Psoas muscle (tissue), 8 donors: ENCODE results near the gene SC5D. TPM values are rescaled to one million over a fixed set of nuclear protein-coding genes. Genes with fewer than 3 reads are reported as not detected.

Experiments
- ATAC-seq, 4 donors: fragments of 200-7000 bp; cut with Tn5 transposase; one replicate each; pipeline ENCODE4 v1.9.1; 2020; ENCODE audit warnings: moderate library complexity in 3 of 4, mild to moderate bottlenecking in 2 of 4
- DNase-seq, 2 donors: peaks; one replicate each; pipeline ENCODE4 v3.0.0-alpha.2; 2020
- H3K27ac ChIP-seq: fragments of 200-600 bp; one replicate; pipeline ENCODE4 v1.8.0; 2022
- H3K27me3 ChIP-seq, 3 donors: fragments of 200-600 bp in 1 of 3; one replicate each; pipeline versions ENCODE4 v1.6.1 to v1.8.0; 2013 to 2022; ENCODE audit warnings: low read length in 2 of 3, mild to moderate bottlenecking in 2 of 3, moderate library complexity in 1 of 3; ENCODE audit not compliant: insufficient read depth in 3 of 3
- H3K36me3 ChIP-seq, 2 donors: fragments of 200-600 bp in 1 of 2; one replicate each; pipeline versions ENCODE4 v1.6.1 to v1.8.0; 2013 to 2022; ENCODE audit warnings: low read depth in 1 of 2, mild to moderate bottlenecking in 1 of 2, moderate library complexity in 1 of 2; ENCODE audit not compliant: insufficient read depth in 1 of 2
- H3K4me1 ChIP-seq: fragments of 200-600 bp; one replicate; pipeline ENCODE4 v1.8.0; 2022
- H3K4me3 ChIP-seq: fragments of 200-600 bp; one replicate; pipeline ENCODE4 v1.8.0; 2022; ENCODE audit warnings: mild to moderate bottlenecking
- H3K9me3 ChIP-seq: fragments of 200-600 bp; one replicate; pipeline ENCODE4 v1.8.0; 2022
- CTCF ChIP-seq: fragments of 200-600 bp; IDR thresholded peaks from one replicate; pipeline ENCODE4 v1.8.0; 2022; ENCODE audit warnings: antibody characterized with exemption
- WGBS, 3 donors: extraction: QIAGEN DNeasy Blood & Tissue Kit; methylation state at CpG; one replicate each; pipeline versions ENCODE4 v1.1.6 to v1.1.7; 2013; 5-methylcytosine and 5-hydroxymethylcytosine counted together
- intact Hi-C, 2 donors: fragments of 100-400 bp; cut with DNase I; formaldehyde crosslinking; loops; one replicate each; pipeline versions ENCODE4 v1.11.0 to v1.14.2; 2022
- polyA plus RNA-seq, 3 donors: library from polyadenylated mRNA; stranded (reverse); fragments of 200-250 nt; gene quantifications; one replicate each; pipeline ENCODE4 v1.2.3, GENCODE V29; 2013
- total RNA-seq, 4 donors: library from RNA; stranded (reverse); fragmentation: NEBNext Ultra II Directional in 2 of 4; extraction: Animal tissue kit (Norgen Biotek cat#: 25700) in 2 of 4; gene quantifications; one replicate each; pipeline versions ENCODE4 v1.2.1 to v1.2.4, GENCODE V29; 2021 to 2023
- donor health status: healthy with polysubstance abuse.
- donor health status: DM: no; HTN: no; CAD: no; lungs with moderate emphysema.
- donor health status: Bipolar disorder and iron deficiency.
- donor health status: healthy.
- donor health status: DM: yes; HTN: yes; CAD: no.
- donor health status: DM: no; HTN: no; CAD: no.
- donor health status: DM: no; HTN: no; CAD: no.
- donor health status: DM: yes; HTN: yes; CAD: no.

Gene SC5D
- total and polyA plus RNA-seq, 7 donors, result 4.7 to 12.5 (median 7.4) TPM

DNA sequence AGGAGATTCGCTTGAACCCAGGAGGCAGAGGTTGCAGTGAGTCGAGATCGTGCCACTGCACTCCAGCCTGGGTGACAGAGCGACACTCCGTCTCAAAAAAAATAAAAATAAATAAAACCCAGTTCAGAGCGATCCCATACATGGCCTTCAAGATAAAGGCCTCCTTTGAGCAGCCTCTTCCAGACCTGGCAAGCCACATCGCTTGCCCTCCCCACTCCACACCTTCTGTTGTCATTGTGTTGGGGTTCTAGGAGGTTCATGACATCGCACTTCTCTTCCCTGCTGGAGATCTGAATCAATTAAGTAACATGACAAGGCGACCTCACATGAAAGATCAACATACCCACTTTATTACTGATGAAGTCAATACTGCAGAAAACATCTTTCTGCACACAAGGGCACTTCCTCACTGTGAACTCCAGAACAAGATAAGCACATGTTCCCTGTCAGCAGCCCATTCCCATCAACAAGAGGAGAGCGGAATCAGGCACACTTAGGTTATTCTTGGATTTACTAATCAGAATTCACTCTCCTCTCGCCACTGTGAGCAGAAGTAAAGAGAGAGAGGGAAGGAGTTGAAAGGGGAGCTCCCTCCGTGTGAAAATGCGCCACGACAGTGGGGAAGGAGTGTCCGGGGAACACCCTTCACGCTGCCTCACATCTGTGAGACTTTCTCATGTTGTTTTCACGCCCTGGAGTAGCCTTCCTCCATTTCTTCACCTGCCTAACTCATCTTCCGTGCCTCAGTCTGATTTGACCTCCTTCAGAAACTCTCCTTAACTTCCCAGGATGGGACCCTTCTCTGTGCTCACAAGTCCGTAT is 38.3 kb downstream of the SC5D start:
- TF ChIP-seq CTCF, result no peak
- intact Hi-C loops, result no loop called here
- DNase-seq (no peak), ATAC-seq (no peak)
- H3K9me3 ChIP-seq, result no peaks in the 10 kb centered on the region
- H3K27me3 ChIP-seq, result peaks cover 0 to 18% (median 0%) of the 10 kb centered on the region in 3 donors
- WGBS, 3 donors, result 90 to 92% (median 91%) methylated on average over 19 of the region's 19 CpGs
- H3K4me3 ChIP-seq, result no peak overlapping the region
- H3K4me1 ChIP-seq, result no peaks in the 10 kb centered on the region
- H3K36me3 ChIP-seq, result no peaks in the 10 kb centered on the region
- no peak overlapping the region for H3K27ac ChIP-seq

GRCh38 chr11:121334973-121335710 is 42.6 kb downstream of the SC5D start:
- no peak for ATAC-seq

DNA sequence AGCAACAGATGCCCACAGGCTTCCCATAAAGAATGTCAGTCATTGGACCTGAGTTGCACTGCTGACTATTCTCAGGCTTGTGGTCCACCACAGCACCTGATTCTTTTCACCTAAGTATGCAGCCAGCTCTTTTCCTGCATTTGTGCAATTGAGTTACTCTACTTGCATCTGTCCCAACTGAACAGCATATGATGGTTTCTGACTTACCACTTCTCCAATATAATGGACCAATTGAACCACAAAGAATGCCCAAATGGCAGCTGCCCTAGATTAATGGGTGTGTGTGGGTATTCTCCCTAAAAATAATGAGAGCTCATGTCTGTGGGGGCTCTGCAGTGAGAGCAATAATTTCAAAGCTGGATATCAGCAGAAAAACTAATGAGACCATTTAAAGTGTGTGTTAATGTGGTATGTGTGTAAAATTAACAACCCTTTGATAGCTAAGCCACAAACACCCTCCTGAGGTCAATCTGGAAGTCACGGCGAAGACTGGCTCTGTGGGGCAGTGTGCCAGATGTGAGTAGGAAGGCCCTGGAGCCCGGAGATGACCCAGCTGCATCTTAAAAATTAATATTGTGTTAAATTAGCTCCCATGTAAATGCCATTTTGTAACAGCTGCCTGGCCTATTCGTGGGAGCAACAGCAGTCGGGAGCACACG is 43.8 kb downstream of the SC5D start:
- 39 to 54% (median 53%) methylated on average over 6 of the region's 6 CpGs for WGBS, 3 donors
- no peaks in the 10 kb centered on the region for H3K9me3 ChIP-seq
- no peak for ATAC-seq
- no peaks in the 10 kb centered on the region for H3K4me1 ChIP-seq
- no peaks in the 10 kb centered on the region for H3K36me3 ChIP-seq
- DNase-seq, result no peak
- no peaks in the 10 kb centered on the region for H3K27me3 ChIP-seq
- H3K4me3 ChIP-seq, result no peak overlapping the region
- H3K27ac ChIP-seq, result no peak overlapping the region
- intact Hi-C loops, result no loop called here
- TF ChIP-seq CTCF, result no peak

More at GRCh38 chr11:121334973-121335710, 42.6 kb downstream of the SC5D start:
- no peak for TF ChIP-seq CTCF
- 56 to 70% (median 59%) methylated on average over 7 of the region's 7 CpGs for WGBS, 3 donors
- Histone ChIP-seq H3K36me3 (no peaks in the 10 kb centered on the region), H3K27ac (no peak overlapping the region), H3K9me3 (no peaks in the 10 kb centered on the region), H3K27me3 (peaks cover 0 to 11% (median 0%) of the 10 kb centered on the region in 3 donors), H3K4me1 (no peaks in the 10 kb centered on the region), H3K4me3 (no peak overlapping the region)
- no peak for DNase-seq
- intact Hi-C loops, result no loop called here

- ATAC-seq (no peak), DNase-seq (no peak)
- intact Hi-C loops, result no loop called here
- Histone ChIP-seq H3K4me3 (no peak overlapping the region), H3K4me1 (no peaks in the 10 kb centered on the region), H3K27ac (no peak overlapping the region), H3K27me3 (no peaks in the 10 kb centered on the region), H3K9me3 (no peaks in the 10 kb centered on the region), H3K36me3 (no peaks in the 10 kb centered on the region)
- WGBS, 3 donors, result 74 to 92% (median 78%) methylated on average over 2 of the region's 2 CpGs
- TF ChIP-seq CTCF, result no peak
These were observed 44.5 kb downstream of the SC5D start for GRCh38 chr11:121337078-121337477.
